ENCODE data around the gene CUL4A. TPM values are rescaled to one million over a fixed set of nuclear protein-coding genes. Genes with fewer than 3 reads are reported as not detected.
"Not testable (repeated sequence)": the region's sequence is repeated elsewhere in the genome, so short reads cannot be mapped to it uniquely, and the experiment has no call there.

Gene CUL4A
- polyA plus RNA-seq, 1 of the 3 experiments (the other 2 are of a cell fraction), result 51.2 TPM

DNA sequence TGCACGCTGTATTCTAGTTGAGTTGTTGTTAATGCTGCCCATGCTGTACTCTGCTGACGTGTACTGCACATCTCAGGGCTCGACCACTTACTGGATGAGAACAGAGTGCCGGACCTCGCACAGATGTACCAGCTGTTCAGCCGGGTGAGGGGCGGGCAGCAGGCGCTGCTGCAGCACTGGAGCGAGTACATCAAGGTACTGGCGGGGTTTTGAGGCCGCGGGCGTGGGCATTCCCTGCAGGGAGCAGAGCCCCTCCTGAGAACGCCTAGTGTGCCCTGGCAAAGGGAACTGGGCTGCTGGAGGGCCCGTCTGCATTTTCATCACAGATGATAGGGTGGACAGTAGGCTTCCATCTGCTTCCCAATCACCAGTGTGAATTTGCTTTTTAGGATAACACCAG, 29.9 kb downstream of the CUL4A start:
- no peaks in the 10 kb centered on the region for H3K9me2 ChIP-seq
- 95% methylated on average over 9 of the region's 15 CpGs for WGBS (ENCODE audit: low lambda C conversion rate)
- no peaks in the 10 kb centered on the region for H3K27me3 ChIP-seq (ENCODE audit: insufficient read depth)
- ChIA-PET CTCF (interaction anchor here (1.6 kb wide), 1 partner anchor 20 kb away, joined by 3 read pairs; no protein-coding TSS in a partner anchor), POLR2A (no interaction called here)
- H4K20me1 ChIP-seq (ENCODE audit: insufficient read depth), result no peaks in the 10 kb centered on the region
- H3K9me3 ChIP-seq, result no peaks in the 10 kb centered on the region
- H2AFZ ChIP-seq (ENCODE audit: low read depth), result no peak overlapping the region
- H3K27ac ChIP-seq (ENCODE audit: low read depth in 2 of 2, low read length in 1 of 2), result no peak overlapping the region
- H3K4me1 ChIP-seq (ENCODE audit: control insufficient read depth in 1 of 2, insufficient read depth in 2 of 2, low read depth in 1 of 2, low read length in 1 of 2), result no peaks in the 10 kb centered on the region
- no peaks in the 10 kb centered on the region for H3F3A ChIP-seq (replicated peaks; ENCODE audit: insufficient read depth)
- H3K4me3 ChIP-seq (ENCODE audit: low read depth in 2 of 2, low read length in 1 of 2), result no peak overlapping the region
- no peaks in the 10 kb centered on the region for H3K79me2 ChIP-seq (ENCODE audit: insufficient read depth)
- H3K9ac ChIP-seq, result no peak overlapping the region
- DNase-seq, result no peak
- peaks cover 38 to 72% of the 10 kb centered on the region in 2 experiments for H3K36me3 ChIP-seq (replicated peaks in 1 of 2; ENCODE audit: control insufficient read depth in 1 of 2, insufficient read depth in 2 of 2, low read length in 1 of 2)
- TF ChIP-seq, protein P1, sequence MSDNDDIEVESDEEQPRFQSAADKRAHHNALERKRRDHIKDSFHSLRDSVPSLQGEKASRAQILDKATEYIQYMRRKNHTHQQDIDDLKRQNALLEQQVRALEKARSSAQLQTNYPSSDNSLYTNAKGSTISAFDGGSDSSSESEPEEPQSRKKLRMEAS (IDR thresholded peaks at IDR 0.05; ENCODE audit: low read depth), result no peak
- TF ChIP-seq SMC3 (IDR thresholded peaks at IDR 0.05; ENCODE audit: low read depth, low read length) (no peak), GABPA (IDR thresholded peaks at IDR 0.05; ENCODE audit: low read depth) (no peak), FOXM1 (IDR thresholded peaks at IDR 0.05; ENCODE audit: low read depth) (no peak), ZBTB33 (IDR thresholded peaks at IDR 0.05; ENCODE audit: borderline replicate concordance, low read depth) (no peak)
- no peak overlapping the region for H3K4me2 ChIP-seq

DNA sequence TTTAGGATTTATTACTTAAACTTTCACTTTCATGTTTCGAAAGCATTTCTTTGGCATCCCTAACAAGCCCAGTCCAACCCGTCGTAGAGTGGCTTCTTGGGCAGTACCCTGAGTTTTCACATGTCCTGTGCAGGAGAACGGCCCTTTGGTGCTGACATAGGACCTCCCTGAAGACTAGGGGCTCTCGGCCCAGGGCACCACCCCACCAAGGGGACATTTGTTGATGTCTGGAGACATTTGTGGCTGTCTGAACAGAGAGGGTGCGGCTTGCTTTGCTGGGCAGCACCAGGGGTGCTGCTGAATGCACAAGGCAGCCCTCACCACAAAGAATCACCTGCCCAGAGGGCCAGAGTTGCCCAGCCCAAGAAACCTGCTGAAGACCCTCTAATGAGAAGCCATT, 30.6 kb downstream of the CUL4A start:
- CTCF ChIA-PET, result no interaction called here
- no peaks in the 10 kb centered on the region for H3K4me1 ChIP-seq (ENCODE audit: control insufficient read depth in 1 of 2, insufficient read depth in 2 of 2, low read depth in 1 of 2, low read length in 1 of 2)
- WGBS (ENCODE audit: low lambda C conversion rate), result 95% methylated on average over 6 of the region's 6 CpGs
- H3K4me2 ChIP-seq, result no peak overlapping the region
- no peaks in the 10 kb centered on the region for H3F3A ChIP-seq (replicated peaks; ENCODE audit: insufficient read depth)
- no peaks in the 10 kb centered on the region for H3K79me2 ChIP-seq (ENCODE audit: insufficient read depth)
- no peaks in the 10 kb centered on the region for H4K20me1 ChIP-seq (ENCODE audit: insufficient read depth)
- no peak overlapping the region for H2AFZ ChIP-seq (ENCODE audit: low read depth)
- no peaks in the 10 kb centered on the region for H3K27me3 ChIP-seq (ENCODE audit: insufficient read depth)
- no peaks in the 10 kb centered on the region for H3K9me2 ChIP-seq
- H3K27ac ChIP-seq (ENCODE audit: low read depth in 2 of 2, low read length in 1 of 2), result no peak overlapping the region
- no peak overlapping the region for H3K4me3 ChIP-seq (ENCODE audit: low read depth in 2 of 2, low read length in 1 of 2)
- TF ChIP-seq CTCF (IDR thresholded peaks at IDR 0.05), result no peak
- TF ChIP-seq CHD2 (IDR thresholded peaks at IDR 0.05; ENCODE audit: low read length, partially characterized antibody), result no peak
- no peak for TF ChIP-seq TAF1 (IDR thresholded peaks at IDR 0.05; ENCODE audit: borderline replicate concordance, low read depth, low read length)
- no peak for TF ChIP-seq NRF1 (IDR thresholded peaks at IDR 0.05; ENCODE audit: low read depth, low read length)
- TF ChIP-seq EP300 (IDR thresholded peaks at IDR 0.05; ENCODE audit: borderline replicate concordance in 1 of 2, low read depth in 1 of 2, low read length in 1 of 2), result no peak
- no peak for TF ChIP-seq MEF2A (IDR thresholded peaks at IDR 0.05; ENCODE audit: borderline replicate concordance, low read depth)
- peaks cover 41 to 68% of the 10 kb centered on the region in 2 experiments for H3K36me3 ChIP-seq (replicated peaks in 1 of 2; ENCODE audit: control insufficient read depth in 1 of 2, insufficient read depth in 2 of 2, low read length in 1 of 2)
- H3K9me3 ChIP-seq, result no peaks in the 10 kb centered on the region
- no peak for DNase-seq
- POLR2A ChIA-PET, result no interaction called here
- H3K9ac ChIP-seq, result no peak overlapping the region

DNA sequence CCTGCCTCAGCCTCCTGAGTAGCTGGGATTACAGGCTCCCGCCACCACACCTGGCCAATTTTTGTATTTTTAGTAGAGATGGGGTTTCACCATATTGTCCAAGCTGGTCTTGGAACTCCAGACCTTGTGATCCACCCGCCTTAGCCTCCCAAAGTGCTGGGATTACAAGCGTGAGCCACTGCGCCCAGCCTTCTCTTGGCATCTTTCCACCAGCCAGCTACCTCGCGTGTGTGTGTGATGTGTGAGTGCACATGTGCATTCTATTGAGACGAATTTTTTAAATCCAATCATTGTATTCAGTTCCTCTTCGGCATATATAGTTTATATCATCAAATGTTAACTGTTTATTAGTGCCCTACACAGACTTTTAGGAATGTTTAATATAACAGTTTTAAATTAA, 32.2 kb downstream of the CUL4A start:
- H3K36me3 ChIP-seq (replicated peaks in 1 of 2; ENCODE audit: control insufficient read depth in 1 of 2, insufficient read depth in 2 of 2, low read length in 1 of 2), result peaks cover 58 to 75% of the 10 kb centered on the region in 2 experiments

More for the DNA sequence above, 32.2 kb downstream of the CUL4A start:
- H3F3A ChIP-seq (replicated peaks; ENCODE audit: insufficient read depth); H3K4me1 ChIP-seq (ENCODE audit: control insufficient read depth in 1 of 2, insufficient read depth in 2 of 2, low read depth in 1 of 2, low read length in 1 of 2); H4K20me1 ChIP-seq (ENCODE audit: insufficient read depth); H3K79me2 ChIP-seq (ENCODE audit: insufficient read depth); H3K4me2 ChIP-seq; H3K4me3 ChIP-seq (ENCODE audit: low read depth in 2 of 2, low read length in 1 of 2); H2AFZ ChIP-seq (ENCODE audit: low read depth); H3K9me2 ChIP-seq; H3K27ac ChIP-seq (ENCODE audit: low read depth in 2 of 2, low read length in 1 of 2); DNase-seq; H3K9ac ChIP-seq; POLR2A ChIA-PET; H3K27me3 ChIP-seq (ENCODE audit: insufficient read depth); H3K9me3 ChIP-seq: not testable (repeated sequence)
- CTCF ChIA-PET, result interaction anchor here (1.2 kb wide), 1 partner anchor 152 kb away, joined by 4 read pairs; no protein-coding TSS in a partner anchor
- 95% methylated on average over 8 of the region's 8 CpGs for WGBS (ENCODE audit: low lambda C conversion rate)
